GM19099 (cell line): ENCODE results near the gene EEF1AKMT3.

Experiments used
- POLR2A ChIP-seq: IDR thresholded peaks from 3 replicates; pipeline ENCODE4 v1.6.1; 2011; ENCODE audit warnings: low read depth; ENCODE audit not compliant: insufficient read length; ENCODE audit errors: extremely low read depth

The EEF1AKMT3 gene

DNA sequence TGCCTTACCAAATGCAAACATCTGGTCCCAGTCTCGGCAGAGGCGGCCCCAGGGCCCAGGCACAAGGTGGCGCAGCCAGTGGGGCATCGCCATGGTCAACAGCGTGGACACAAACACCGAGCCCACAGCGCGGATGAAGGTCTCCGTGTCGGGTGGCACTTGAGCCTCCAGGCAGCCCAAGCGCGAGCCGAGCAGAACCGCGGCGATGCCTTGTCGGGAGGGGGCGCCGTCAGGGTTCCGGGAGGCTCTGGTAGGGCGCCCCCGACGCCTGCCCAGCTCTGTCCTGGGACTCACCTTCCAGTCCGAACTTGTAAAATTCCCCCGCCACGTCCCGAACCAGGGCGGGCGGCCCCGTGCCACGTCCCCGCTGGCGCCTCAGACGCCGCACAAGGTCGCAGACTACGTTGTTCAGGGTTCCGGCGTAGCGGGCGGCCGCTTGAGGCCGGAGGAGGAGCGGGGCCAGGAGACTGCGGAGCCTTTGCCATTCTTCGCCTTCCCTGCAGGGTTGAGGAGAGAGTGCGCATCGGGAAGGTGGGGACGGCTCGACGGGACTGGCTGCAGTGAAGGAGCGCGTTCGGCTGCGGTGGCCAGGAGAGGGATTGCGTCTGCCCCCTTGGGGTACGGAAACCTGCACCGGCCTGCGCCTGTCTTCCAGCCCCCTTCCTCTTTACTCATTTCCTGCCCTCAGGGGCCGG lies 7.3 kb upstream of the EEF1AKMT3 start:
- no peak for TF ChIP-seq POLR2A

DNA sequence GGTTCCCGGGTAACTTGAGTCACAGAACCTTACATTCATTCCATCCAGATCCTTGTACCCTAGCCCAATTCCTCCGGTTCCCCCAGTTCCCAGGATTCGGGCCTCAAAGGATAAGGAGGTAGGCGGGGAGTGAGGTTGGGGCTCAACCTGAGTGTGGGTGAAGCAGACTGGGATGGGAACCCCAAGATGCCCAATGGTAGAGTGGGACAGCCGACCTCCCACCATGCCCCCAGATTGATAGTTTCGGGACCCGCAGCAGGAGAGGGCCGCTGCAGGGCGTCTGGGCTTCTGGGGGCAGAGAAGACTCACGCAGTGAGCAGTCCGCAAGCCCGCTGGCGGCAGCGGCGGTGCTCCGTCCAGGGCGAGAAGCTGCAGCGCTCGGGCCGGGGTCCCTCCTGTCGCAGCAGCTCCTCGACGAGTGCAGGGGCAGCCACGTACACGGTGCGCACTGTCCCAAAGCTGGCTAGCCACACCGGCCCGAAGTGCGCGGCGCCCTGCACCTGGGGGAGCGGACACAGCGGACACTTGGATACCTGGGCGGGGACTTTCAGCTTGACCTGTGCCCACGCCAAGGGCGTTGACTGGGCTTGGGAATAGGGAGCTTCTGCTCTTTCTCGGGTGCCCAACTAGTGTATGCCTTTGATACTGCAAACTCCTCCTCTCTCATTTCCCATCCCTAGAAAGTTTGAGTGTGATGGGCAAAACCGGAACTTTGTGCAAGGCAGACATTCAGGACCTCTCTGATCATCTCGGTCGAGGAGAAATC lies 6.5 kb upstream of the EEF1AKMT3 start:
- TF ChIP-seq POLR2A = no peak

DNA sequence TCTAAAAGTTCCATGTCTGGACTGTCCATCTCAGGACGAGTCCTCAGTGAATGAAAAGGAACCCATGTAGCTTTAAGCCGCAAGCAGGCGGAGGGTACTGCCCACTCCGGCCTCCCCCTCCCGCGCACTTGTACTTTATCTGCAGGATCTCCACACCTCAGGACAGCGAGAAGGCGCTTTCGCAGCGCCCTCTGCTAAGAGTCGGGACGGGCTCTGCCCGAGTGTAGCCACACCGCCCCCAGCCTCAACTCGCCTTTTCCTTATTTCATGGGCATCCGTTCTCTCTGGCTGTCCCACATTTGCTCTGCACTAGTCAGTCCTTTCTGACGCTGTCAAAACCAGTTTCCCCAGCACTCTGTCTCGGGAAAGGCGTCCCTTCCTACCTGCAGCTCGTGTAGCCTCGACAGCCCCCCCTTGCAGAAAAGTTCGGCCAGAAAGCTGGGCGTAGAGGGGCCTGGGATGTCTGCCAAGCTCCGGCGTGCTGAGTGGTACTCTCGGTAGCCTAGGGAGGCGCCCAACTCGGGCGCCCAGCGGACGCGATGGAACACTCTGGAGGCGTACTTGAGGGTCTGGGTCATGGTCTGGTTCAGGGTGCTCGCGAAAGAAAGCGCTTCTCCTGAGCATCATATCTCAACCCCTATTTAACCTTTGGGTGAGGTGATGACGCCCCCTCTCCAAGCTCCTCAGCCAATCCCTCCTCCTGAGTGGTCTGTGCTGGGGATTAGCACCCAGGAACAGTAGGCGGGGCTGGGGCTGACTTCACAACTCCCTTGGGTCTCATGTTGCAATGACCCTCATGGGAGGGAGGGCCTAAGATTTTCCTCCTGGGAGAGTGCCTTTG lies 5.7 kb upstream of the EEF1AKMT3 start, which contains the start of gene CYP27B1:
CYP27B1 (minus strand) TSS at position 615 of the 841 bp plus-strand sequence; CDS start at position 578, 37 bp downstream.
- peak; percentile 17 for TF ChIP-seq POLR2A

DNA sequence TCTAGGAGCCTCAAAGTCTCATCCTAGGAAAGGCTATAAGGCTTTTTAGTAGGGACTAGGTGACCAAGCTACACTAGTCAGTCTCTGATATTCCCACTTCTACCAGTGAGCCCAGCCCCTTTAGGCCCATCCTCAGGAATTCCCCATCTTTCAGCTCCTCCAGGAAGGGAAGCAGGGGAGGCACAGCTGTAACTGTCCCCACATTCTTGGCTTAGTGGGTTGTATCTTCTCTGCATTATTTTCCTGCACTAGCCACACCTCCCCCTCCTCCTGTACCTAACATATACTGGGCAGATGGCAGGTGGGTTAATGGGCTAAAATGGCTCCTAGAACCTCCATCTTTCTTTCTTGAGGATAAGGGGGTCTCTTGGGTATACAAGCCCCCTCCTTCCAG lies 5.1 kb upstream of the EEF1AKMT3 start:
- TF ChIP-seq POLR2A = no peak

DNA sequence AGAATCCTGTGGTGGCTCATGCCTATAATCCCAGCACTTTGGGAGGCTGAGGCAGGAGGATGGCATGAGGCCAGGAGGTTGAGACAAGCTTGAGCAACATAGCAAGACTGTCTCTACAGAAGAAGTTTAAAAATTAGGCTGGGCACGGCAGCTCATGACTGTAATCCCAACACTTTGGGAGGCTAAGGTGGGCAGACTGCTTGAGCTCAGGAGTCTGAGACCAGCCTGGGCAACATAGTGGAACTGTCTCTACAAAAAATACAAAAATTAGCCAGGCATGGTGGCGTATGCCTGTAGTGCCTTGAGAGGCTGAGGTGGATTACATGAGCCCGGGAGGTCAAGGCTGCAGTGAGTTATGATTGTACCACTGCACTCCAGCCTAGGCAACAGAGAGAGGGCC lies 4.5 kb upstream of the EEF1AKMT3 start:
- no peak for TF ChIP-seq POLR2A

DNA sequence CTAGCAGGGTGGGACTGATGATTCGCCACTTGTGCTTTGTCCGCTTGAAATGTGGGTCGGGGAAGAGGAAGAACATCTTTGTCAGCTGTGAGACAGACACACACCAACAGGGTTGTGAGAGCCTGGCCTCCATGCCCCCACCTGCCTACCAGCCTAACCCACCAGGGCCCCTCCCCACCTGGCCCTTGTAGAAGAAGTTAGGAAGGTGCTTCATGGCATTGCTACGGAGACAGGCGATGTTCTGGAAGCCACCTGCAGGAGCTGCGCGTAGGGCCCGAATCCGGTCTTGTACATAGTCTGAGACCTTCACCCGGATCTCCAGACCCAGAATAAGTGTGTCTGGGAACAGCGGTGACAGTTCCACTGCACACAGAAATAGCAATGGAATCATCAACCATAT lies 2.8 kb upstream of the EEF1AKMT3 start:
- no peak for TF ChIP-seq POLR2A

DNA sequence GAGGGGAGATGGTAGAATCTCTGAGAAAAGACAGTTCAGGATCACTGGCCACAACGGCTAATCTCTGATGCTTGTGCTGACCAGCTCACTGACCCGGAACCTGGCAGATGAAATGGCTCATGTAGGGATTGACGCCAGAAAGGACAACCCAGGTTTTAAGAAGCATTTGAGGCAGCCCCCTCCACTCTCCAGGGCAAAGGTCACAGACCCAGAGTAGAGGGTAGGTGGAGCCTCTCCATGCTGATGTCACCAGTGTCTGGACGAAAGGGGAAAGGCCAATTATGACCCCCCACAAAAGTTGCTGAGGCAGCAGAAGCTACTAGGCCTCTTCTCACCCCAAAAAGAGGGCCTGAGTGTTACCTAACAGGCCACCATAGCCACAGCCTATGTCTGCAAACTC lies 1.7 kb upstream of the EEF1AKMT3 start:
- no peak for TF ChIP-seq POLR2A

DNA sequence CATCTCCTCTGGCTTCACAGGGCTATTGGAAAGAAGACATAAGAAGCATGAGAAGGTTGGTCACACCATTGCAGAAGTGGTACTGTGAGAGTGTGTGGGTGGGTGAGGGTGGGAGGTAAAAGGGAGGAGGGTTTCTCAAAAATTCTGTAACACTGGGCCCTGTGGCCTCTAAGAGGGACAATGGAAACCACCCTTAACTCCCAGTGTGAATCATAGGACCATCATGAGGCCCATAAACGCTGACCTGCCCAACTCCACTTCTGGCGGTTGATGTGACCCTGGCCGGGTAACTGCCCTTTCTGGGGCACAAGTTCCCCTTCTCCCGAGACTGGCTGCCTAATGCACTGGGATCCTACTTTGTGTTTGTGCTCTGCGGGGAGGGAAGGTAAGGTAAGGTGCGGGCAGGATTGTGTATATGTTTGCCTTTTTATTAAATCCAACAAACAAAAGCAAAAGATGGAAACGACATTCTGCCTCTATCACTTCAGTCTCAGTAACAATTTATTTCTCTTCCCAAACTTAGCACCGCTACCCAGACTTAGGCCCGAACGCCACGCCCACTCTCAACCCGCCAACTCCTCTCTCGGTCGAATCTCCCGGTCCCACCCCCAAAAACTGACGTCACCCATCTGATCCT lies 1.1 kb upstream of the EEF1AKMT3 start:
- no peak for TF ChIP-seq POLR2A

DNA sequence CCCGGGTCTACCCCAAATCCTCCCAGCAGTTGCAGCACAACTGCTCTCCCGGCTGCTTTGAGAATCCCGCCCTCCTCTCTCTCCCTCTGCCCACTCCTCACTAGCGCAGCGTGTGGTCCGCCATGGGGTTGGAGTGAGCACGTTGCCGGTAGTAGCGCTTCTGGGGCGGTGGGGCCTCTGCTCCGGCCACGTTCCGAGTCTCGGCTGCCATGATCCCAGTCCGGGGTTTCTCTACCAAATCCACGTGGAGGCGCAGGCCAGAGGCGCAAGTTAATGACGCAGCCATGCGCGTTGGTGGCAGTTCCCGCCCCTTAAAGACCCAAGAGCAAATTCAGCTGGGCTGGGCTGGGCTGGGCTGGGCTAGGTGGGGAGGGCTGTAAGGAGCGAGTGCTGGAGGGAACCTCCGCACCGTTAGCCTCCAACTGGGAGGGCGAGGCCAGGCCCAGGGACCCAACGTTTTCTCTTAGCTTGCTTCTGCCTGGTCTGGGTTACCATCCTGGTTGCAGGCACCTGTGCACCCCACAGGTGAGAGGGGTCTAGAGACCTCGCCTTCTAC lies 463 bp upstream of the EEF1AKMT3 start, which contains the start of gene METTL1:
METTL1 (minus strand) TSS at position 233 of the 556 bp plus-strand sequence; CDS start at position 211, 22 bp downstream.
- TF ChIP-seq POLR2A = peak; percentile 76

DNA sequence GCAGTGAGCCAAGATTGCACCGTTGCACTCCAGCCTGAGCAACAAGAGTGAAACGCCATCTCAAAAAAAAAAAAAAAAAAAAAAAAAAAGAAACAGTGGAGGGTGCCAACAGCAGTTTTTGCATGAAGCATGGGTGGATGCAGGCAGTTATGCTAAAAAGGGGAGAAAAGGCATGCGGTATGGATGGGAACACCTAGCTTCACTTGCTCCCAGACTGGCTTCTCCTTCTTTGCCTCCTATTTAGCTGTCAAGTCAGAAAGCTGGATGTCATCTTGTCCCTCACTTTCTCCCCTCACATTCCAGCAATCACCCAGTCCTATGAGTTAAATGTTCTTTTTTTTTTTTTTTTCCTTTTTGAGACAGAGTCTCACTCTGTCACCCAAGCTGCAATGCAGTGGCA lies 2.6 kb downstream of the EEF1AKMT3 start:
- TF ChIP-seq POLR2A = no peak

DNA sequence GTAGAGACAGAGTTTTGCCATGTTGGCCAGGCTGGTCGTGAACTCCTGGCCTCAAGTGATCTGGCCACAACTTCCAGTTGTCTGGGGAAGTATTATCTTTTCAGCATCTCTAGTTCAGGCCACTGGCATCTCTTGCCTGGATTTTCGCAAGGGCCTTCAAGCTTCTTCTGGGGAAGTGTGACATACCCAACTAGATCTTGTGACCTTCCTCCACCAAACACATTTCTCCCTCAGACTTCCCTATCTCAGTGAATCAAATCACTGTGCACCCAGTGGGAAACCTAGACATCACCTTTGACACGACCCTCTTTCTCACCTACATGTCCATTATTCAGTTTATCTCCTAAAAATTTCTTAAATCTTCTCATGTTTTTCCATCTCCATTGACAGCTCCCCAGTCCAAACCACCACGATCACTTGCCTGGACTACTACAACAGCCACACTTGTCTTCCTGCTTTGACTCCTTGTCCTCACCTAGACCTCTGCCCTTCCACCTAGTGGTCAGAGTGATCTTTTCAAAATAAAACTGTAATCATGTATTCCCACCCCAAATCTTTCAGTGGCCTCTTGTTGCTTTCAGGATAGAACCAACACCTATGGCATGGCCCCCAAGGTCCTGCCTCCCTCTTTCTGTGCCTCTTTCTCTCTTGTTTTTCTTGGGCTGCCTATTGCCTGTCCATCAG lies 3.3 kb downstream of the EEF1AKMT3 start:
- TF ChIP-seq POLR2A = no peak

DNA sequence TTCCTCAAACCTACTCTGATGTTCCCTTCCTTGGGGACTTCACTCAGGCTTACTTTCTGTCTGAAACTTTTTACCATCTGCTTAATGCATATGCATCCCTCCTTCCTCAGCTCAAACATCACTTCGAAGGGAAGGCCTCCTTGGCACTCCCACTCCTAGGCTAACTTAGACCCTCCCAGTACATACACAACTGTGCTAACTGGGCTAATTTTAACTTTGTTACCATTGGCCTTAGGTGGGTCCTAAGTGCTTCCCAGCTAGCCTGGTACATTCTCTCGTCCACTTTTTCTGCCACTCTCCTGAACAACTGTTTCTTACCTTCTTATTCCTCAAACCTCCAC lies 3.8 kb downstream of the EEF1AKMT3 start:
- no peak for TF ChIP-seq POLR2A

DNA sequence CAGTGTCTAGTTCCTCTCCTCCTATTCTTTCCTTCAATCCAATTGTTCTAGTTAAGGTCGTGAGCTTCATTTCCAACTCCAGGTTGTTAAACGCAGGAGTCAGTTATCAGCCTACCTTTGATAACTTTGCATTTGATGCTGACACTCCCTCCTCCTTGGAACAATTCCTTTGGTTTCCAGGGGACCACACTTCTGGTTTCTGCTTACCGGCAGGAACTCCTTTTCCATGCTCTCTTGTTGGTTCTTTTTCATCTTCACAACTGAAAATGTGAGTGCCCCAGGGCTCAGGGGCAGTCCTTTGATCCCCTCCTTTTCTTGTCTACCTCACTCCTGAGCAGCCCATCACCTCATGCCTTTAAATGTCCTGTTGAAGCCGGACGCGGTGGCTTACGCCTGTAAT lies 5.0 kb downstream of the EEF1AKMT3 start:
- no peak for TF ChIP-seq POLR2A

DNA sequence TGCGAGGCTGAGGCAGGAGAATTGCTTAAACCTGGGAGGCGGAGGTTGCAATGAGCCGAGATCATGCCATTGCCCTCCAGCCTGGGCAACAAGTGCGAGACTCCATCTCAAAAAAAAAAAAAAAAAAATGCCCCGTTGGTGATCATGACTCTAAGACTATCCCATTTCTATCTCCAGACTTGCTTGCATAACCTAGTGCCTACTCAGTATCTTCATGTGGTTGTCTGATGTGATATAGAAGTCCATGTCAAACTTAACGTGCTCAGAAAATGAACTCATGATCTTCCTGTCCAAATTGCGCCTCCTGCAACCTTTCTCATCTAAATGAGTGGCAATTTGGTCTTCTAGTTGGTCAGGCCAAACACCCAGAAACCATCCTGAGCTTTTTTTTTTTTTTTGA lies 5.5 kb downstream of the EEF1AKMT3 start:
- no peak for TF ChIP-seq POLR2A
